ENCODE results near the gene MAP2K6. TPM values are rescaled to one million over a fixed set of nuclear protein-coding genes. Genes with fewer than 3 reads are reported as not detected.

MAP2K6 gene
- total and polyA plus RNA-seq, 2 donors (not counting 3 experiments of a cell fraction or from before 2014, with no cell fraction given): 5.9 to 13.9 TPM

- H3K79me2 ChIP-seq (ENCODE audit: control insufficient read depth, insufficient read depth, low read length): no peaks in the 10 kb centered on the region
- H3K9me1 ChIP-seq (replicated peaks; ENCODE audit: control insufficient read depth, extremely low read depth, insufficient read depth, low read length): no peaks in the 10 kb centered on the region
- no peak overlapping the region for H3K4me2 ChIP-seq (ENCODE audit: insufficient read depth, low read length)
- no peaks in the 10 kb centered on the region for H3K36me3 ChIP-seq (ENCODE audit: control insufficient read depth in 2 of 2, extremely low read depth in 1 of 2, insufficient read depth in 2 of 2, low read length in 2 of 2)
- H3K27ac ChIP-seq (ENCODE audit: insufficient read depth, low read depth, low read length): no peak overlapping the region
- TF ChIP-seq POLR2AphosphoS5 (IDR thresholded peaks at IDR 0.05; ENCODE audit: insufficient read depth, low read depth, low read length) (no peak), MYC (IDR thresholded peaks at IDR 0.05; ENCODE audit: low read depth, low read length) (no peak), CTCF (IDR thresholded peaks at IDR 0.05; ENCODE audit: extremely low read depth in 1 of 2, insufficient read depth in 1 of 2, low read depth in 1 of 2, low read length in 2 of 2) (no peak), JUN (IDR thresholded peaks at IDR 0.05; ENCODE audit: borderline replicate concordance, insufficient read depth, insufficient read length, low read depth) (no peak), FOS (IDR thresholded peaks at IDR 0.05; ENCODE audit: borderline replicate concordance, insufficient read depth, low read length) (no peak), GATA2 (IDR thresholded peaks at IDR 0.05; ENCODE audit: insufficient read depth, insufficient read length, low read depth, low read length) (no peak), POLR2A (IDR thresholded peaks at IDR 0.05; ENCODE audit: low read depth, low read length) (no peak)
- no peak overlapping the region for H3K4me3 ChIP-seq (replicated peaks in 1 of 3; ENCODE audit: insufficient read depth in 1 of 3, low read depth in 1 of 3, low read length in 3 of 3)
- peaks cover 29% of the 10 kb centered on the region for H3K4me1 ChIP-seq (ENCODE audit: control insufficient read depth, extremely low read depth, insufficient read depth, low read length)
- CTCF ChIA-PET: interaction anchor here (4.1 kb wide), 1 partner anchor 30 kb away, joined by 23 read pairs; no protein-coding TSS in a partner anchor
- H3K9me3 ChIP-seq (replicated peaks; ENCODE audit: control insufficient read depth, insufficient read depth, low read length): no peaks in the 10 kb centered on the region
- H4K20me1 ChIP-seq (replicated peaks; ENCODE audit: control insufficient read depth, extremely low read depth, insufficient read depth, low read length): no peaks in the 10 kb centered on the region
- DNase-seq (ENCODE audit: low read depth, low spot score) (no peak), FAIRE-seq (no peak)
- intact Hi-C loops (cut with micrococcal nuclease) (no loop called here), dilution Hi-C loops (cut with MboI; ENCODE audit: extremely low pct_ligation_motif_present, low sequenced_read_pairs) (no loop called here)
- POLR2A ChIA-PET: no interaction called here
- no peak overlapping the region for H3K9ac ChIP-seq (replicated peaks; ENCODE audit: extremely low read depth, insufficient read depth, low read length)
- BruUV-seq (replicated peaks): no TSS peak
- no peak overlapping the region for H2AFZ ChIP-seq (ENCODE audit: low read depth, low read length)
- H3K27me3 ChIP-seq (ENCODE audit: control insufficient read depth in 2 of 2, insufficient read depth in 2 of 2, low read length in 2 of 2): peaks cover 5 to 12% of the 10 kb centered on the region in 2 experiments
Observed at GRCh38 chr17:69577098-69577497, 162.6 kb downstream of the MAP2K6 start.

Measured in endothelial cell of umbilical vein (primary cell).